ENCODE results near the gene HS3ST3B1.

- TF ChIP-seq YY1 (IDR thresholded peaks at IDR 0.05; ENCODE audit: low read depth) (no peak), CREB1 (IDR thresholded peaks at IDR 0.05; ENCODE audit: low read depth) (no peak)
Measured at GRCh38 chr17:14374268-14374667, 73.4 kb downstream of the HS3ST3B1 start.

Measured in Ishikawa (cell line).